HepG2 (cell line): ENCODE measurements around the gene MAMSTR. TPM values are rescaled to one million over a fixed set of nuclear protein-coding genes. Genes with fewer than 3 reads are reported as not detected.

Experiments used
- ISL2 ChIP-seq: sonication (generic); formaldehyde crosslinking; IDR thresholded peaks from 2 replicates; pipeline ENCODE4 v1.5.0; 2020; ENCODE audit warnings: missing genetic modification reagents
- POLR2AphosphoS2 ChIP-seq: IDR thresholded peaks from 2 replicates; pipeline ENCODE4 v1.6.1; 2011; ENCODE audit warnings: low read depth, low read length, improper control_type of control experiment
- SETDB1 ChIP-seq: sonication (generic); formaldehyde crosslinking; IDR thresholded peaks from 2 replicates; pipeline ENCODE4 v1.5.1; 2020; ENCODE audit warnings: missing genetic modification reagents, mild to moderate bottlenecking, borderline replicate concordance
- SIX4 ChIP-seq: sonication (generic); formaldehyde crosslinking; IDR thresholded peaks from 2 replicates; pipeline ENCODE4 v1.4.0; 2020; ENCODE audit warnings: missing genetic modification reagents
- ZFP36 ChIP-seq: fragments of 150-350 bp; IDR thresholded peaks from 2 replicates; pipeline ENCODE4 v1.6.1; 2018; ENCODE audit warnings: borderline replicate concordance, low read length, low read depth; ENCODE audit not compliant: partially characterized antibody
- ZNF484 ChIP-seq: sonication (generic); formaldehyde crosslinking; IDR thresholded peaks from 2 replicates; pipeline ENCODE4 v1.5.1; 2020; ENCODE audit warnings: mild to moderate bottlenecking, low read depth, missing genetic modification reagents, borderline replicate concordance
- ZNF781 ChIP-seq: sonication (generic); formaldehyde crosslinking; IDR thresholded peaks from 2 replicates; pipeline ENCODE4 v1.5.1; 2020; ENCODE audit warnings: borderline replicate concordance, mild to moderate bottlenecking, missing genetic modification reagents; ENCODE audit errors: not compliant biosample characterization
- polyA plus RNA-seq, 8 experiments: library from polyadenylated mRNA; depleted of rRNA in 3 of 8; stranded (reverse) in 7 of 8; unstranded in 1 of 8; fragments of >200 nt; fragmentation: Illumina TruSeq in 4 of 8; extraction: Trizol in 4 of 8; gene quantifications; 2 replicates each; pipeline versions ENCODE4 v1.2.1 to v1.2.3, GENCODE V29; 2011 to 2016; ENCODE audit warnings: low read depth in 4 of 8, missing spikeins in 1 of 8, mixed read lengths in 1 of 8; ENCODE audit not compliant: insufficient read depth in 1 of 8
- total RNA-seq, 5 experiments: library from RNA; depleted of rRNA; stranded (reverse); fragments of >200 nt; fragmentation: Illumina TruSeq; extraction: Trizol; gene quantifications; 2 replicates each; pipeline ENCODE4 v1.2.3, GENCODE V29; 2016; ENCODE audit warnings: low read depth in 1 of 5
- TF ChIP-seq, protein P1 (sequence below): sonication (generic); formaldehyde crosslinking; IDR thresholded peaks from 2 replicates; pipeline ENCODE4 v1.5.1; 2020; ENCODE audit warnings: missing genetic modification reagents, mild to moderate bottlenecking, borderline replicate concordance
- TF ChIP-seq, protein P2 (sequence below): sonication (generic); formaldehyde crosslinking; IDR thresholded peaks from 2 replicates; pipeline ENCODE4 v1.5.0; 2020; ENCODE audit warnings: missing genetic modification reagents
- TF ChIP-seq, protein P3 (sequence below): sonication (generic); formaldehyde crosslinking; IDR thresholded peaks from 2 replicates; pipeline ENCODE4 v1.5.1; 2020; ENCODE audit warnings: mild to moderate bottlenecking, missing genetic modification reagents, moderate library complexity
- TF ChIP-seq, protein P4 (sequence below): sonication (generic); formaldehyde crosslinking; IDR thresholded peaks from 2 replicates; pipeline ENCODE4 v1.8.0; 2022; ENCODE audit warnings: mild to moderate bottlenecking, missing genetic modification reagents, borderline replicate concordance
- TF ChIP-seq, protein P5 (sequence below): sonication (generic); formaldehyde crosslinking; IDR thresholded peaks from 2 replicates; pipeline ENCODE4 v1.4.0; 2020; ENCODE audit warnings: mild to moderate bottlenecking, missing genetic modification reagents
- TF ChIP-seq, protein P6 (sequence below): sonication (generic); formaldehyde crosslinking; IDR thresholded peaks from 2 replicates; pipeline ENCODE4 v1.5.1; 2020; ENCODE audit warnings: mild to moderate bottlenecking, missing genetic modification reagents, borderline replicate concordance

MAMSTR gene
- total and polyA plus RNA-seq, 2 of the 13 experiments (the other 11 are each of a cell fraction or from before 2014, with no cell fraction given): 2.2 to 2.4 TPM

DNA sequence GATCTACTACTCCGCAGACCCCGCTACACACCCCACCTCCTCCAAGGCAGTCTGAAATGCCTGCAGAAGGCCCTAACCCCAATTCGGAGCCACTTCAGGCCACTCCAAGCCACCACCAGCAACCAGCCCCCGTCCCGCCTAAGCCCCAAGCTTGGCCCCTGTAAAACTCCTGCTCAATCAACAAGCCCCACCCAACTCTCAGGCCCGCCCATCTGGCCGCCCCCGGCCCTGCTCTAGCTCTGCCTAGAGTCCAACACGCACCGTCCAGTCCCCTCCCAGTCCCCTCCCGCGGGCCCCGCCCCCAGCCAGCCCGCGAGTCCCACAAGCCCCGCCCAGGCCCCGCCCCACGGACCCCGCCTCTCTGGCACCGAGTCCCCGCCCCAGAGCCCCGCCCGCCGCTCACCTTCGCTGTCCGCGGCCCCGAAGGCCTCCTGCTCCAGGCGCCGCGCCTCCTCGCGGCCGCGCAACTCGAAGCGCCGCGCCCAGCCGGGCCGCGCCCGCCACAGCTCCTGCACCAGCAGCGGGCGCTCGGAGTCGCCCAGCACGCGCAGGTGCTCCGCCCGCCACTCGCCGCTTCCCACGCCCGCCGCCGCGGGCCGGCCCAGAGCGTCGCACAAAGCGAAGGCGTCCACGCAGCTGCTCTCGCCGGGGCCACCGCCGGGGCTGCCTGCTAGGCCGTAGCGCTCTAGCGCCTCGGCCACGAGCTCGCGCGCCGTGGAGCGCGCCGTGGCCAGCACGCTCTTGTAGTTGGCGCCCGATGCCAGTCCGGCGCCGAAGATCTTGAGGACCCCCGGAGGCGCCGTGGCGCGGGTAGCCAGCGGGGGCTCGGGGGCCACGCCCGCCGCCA lies 19.3 kb upstream of the MAMSTR start (continued):
- TF ChIP-seq SIX4 (CRISPR knock-in tag) (no peak; the same call in 1 of the 2 replicates), ZNF781 (no peak), ISL2 (peak; percentile 22; the same call in 1 of the 2 replicates), POLR2AphosphoS2 (no peak), ZNF484 (CRISPR knock-in tag) (no peak), ZFP36 (no peak), SETDB1 (CRISPR knock-in tag) (no peak)
- TF ChIP-seq, protein P1, sequence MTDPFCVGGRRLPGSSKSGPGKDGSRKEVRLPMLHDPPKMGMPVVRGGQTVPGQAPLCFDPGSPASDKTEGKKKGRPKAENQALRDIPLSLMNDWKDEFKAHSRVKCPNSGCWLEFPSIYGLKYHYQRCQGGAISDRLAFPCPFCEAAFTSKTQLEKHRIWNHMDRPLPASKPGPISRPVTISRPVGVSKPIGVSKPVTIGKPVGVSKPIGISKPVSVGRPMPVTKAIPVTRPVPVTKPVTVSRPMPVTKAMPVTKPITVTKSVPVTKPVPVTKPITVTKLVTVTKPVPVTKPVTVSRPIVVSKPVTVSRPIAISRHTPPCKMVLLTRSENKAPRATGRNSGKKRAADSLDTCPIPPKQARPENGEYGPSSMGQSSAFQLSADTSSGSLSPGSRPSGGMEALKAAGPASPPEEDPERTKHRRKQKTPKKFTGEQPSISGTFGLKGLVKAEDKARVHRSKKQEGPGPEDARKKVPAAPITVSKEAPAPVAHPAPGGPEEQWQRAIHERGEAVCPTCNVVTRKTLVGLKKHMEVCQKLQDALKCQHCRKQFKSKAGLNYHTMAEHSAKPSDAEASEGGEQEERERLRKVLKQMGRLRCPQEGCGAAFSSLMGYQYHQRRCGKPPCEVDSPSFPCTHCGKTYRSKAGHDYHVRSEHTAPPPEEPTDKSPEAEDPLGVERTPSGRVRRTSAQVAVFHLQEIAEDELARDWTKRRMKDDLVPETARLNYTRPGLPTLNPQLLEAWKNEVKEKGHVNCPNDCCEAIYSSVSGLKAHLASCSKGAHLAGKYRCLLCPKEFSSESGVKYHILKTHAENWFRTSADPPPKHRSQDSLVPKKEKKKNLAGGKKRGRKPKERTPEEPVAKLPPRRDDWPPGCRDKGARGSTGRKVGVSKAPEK (CRISPR knock-in tag): no peak
- TF ChIP-seq, protein P2, sequence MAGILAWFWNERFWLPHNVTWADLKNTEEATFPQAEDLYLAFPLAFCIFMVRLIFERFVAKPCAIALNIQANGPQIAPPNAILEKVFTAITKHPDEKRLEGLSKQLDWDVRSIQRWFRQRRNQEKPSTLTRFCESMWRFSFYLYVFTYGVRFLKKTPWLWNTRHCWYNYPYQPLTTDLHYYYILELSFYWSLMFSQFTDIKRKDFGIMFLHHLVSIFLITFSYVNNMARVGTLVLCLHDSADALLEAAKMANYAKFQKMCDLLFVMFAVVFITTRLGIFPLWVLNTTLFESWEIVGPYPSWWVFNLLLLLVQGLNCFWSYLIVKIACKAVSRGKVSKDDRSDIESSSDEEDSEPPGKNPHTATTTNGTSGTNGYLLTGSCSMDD (CRISPR knock-in tag): no peak
- TF ChIP-seq, protein P3, sequence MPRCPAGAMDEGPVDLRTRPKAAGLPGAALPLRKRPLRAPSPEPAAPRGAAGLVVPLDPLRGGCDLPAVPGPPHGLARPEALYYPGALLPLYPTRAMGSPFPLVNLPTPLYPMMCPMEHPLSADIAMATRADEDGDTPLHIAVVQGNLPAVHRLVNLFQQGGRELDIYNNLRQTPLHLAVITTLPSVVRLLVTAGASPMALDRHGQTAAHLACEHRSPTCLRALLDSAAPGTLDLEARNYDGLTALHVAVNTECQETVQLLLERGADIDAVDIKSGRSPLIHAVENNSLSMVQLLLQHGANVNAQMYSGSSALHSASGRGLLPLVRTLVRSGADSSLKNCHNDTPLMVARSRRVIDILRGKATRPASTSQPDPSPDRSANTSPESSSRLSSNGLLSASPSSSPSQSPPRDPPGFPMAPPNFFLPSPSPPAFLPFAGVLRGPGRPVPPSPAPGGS: peak; percentile 93
- TF ChIP-seq, protein P4, sequence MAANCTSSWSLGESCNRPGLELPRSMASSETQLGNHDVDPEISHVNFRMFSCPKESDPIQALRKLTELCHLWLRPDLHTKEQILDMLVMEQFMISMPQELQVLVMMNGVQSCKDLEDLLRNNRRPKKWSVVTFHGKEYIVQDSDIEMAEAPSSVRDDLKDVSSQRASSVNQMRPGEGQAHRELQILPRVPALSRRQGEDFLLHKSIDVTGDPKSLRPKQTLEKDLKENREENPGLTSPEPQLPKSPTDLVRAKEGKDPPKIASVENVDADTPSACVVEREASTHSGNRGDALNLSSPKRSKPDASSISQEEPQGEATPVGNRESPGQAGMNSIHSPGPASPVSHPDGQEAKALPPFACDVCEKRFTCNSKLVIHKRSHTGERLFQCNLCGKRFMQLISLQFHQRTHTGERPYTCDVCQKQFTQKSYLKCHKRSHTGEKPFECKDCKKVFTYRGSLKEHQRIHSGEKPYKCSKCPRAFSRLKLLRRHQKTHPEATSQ (CRISPR knock-in tag): 0 out of 2 replicates have a peak, but pooled peaks have one; percentile 26
- TF ChIP-seq, protein P5, sequence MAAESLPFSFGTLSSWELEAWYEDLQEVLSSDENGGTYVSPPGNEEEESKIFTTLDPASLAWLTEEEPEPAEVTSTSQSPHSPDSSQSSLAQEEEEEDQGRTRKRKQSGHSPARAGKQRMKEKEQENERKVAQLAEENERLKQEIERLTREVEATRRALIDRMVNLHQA (CRISPR knock-in tag): no peak
- TF ChIP-seq, protein P6, sequence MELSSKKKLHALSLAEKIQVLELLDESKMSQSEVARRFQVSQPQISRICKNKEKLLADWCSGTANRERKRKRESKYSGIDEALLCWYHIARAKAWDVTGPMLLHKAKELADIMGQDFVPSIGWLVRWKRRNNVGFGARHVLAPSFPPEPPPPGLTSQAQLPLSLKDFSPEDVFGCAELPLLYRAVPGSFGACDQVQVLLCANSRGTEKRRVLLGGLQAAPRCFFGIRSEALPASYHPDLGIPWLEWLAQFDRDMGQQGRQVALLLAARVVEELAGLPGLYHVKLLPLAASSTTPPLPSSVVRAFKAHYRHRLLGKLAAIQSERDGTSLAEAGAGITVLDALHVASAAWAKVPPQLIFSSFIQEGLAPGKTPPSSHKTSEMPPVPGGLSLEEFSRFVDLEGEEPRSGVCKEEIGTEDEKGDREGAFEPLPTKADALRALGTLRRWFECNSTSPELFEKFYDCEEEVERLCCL (CRISPR knock-in tag): no peak
